LNCAP (cell line): Measurements from ENCODE around the gene GSN.

ENCODE experiments used
- CTCF ChIP-seq: fragments of 450-650 bp; IDR thresholded peaks from 2 replicates; pipeline ENCODE4 v1.5.1; 2017; ENCODE audit warnings: mild to moderate bottlenecking

The GSN gene

DNA sequence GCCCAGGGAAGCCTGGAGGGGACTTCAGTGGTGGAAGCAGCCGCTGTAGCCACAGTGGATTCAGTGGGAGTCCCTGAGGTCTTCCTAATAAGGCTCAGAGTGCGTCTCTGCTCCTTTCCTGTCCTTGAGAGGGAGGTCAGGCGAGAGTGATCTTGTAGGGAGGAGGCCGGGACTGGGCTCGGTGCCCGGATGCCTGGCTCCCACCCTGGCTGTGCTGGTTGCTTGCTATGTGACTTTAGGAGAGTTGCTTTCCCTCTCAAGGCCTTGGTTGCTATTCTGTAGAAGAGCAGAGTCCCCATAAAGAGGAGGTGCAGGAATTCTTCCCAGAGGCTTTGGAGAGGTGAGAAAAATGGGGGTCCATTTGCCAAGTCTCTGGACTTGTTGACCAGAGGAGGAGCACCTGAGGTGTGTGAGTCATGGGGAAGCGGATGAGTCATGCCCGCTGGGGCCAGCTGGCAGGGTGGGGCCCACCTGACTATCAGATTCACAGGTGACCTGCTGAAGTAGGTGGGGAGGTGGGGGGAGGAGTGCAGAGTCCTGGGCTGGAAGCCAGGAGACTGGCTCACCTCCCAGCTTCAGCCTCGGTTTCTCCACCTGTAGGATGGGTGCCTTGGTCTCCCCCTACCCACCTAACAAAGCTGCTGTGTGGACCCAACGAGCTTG is 13.8 kb downstream of the GSN start:
- no peak for TF ChIP-seq CTCF

DNA sequence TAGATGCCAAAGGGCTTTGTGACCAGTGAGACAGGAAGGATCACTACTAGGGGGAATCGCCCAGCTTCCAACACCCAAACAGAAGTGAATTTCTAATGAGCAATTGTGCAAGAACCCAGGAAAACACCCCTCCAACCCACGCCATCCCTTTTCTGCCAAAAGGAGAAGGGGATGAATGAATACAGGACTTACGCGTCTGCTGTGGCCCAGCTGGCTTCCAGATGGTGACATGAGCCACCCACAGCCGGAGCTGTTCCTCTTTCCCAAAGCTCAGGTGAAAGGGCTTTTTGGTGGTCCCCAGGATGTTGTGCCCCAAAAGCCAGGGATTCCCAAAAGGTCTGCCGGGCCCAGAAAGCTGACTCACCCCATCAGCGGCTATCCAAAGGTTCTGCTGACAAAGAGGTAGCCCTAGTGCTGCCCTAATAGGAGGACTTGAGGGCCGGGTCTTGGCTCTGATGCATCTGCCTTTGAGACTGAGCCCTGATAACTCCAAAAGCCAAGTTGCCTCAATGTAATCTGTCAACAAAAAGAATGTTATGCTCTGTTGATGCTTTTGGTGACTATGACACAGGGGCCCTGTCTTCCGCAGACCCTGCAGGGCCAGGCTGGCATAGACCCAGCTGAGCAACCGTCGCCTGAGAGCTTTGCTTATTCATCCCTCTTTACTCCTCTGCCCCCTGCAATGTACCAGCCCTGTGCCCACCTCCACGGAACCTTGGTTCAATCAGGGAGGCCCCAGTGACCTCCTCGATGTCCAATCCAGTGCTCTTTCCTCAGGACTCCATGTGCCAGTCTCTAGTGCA is 14.5 kb downstream of the GSN start:
- TF ChIP-seq CTCF: no peak

DNA sequence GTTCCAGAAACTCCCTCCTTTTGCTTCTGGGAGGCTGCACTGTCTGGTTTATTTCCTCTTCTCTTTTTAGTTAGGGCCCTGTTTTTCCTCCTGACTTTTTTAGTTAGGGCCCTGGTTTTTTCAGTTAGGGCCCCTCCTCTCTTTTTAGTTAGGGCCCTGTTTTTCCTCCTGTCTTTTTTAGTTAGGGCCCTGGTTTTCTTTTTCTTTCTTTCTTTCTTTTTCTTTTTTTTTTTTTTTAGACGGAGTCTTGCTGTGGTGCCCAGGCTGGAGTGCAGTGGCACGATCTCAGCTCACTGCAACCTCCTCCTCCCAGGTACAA is 15.1 kb downstream of the GSN start:
- no peak for TF ChIP-seq CTCF

DNA sequence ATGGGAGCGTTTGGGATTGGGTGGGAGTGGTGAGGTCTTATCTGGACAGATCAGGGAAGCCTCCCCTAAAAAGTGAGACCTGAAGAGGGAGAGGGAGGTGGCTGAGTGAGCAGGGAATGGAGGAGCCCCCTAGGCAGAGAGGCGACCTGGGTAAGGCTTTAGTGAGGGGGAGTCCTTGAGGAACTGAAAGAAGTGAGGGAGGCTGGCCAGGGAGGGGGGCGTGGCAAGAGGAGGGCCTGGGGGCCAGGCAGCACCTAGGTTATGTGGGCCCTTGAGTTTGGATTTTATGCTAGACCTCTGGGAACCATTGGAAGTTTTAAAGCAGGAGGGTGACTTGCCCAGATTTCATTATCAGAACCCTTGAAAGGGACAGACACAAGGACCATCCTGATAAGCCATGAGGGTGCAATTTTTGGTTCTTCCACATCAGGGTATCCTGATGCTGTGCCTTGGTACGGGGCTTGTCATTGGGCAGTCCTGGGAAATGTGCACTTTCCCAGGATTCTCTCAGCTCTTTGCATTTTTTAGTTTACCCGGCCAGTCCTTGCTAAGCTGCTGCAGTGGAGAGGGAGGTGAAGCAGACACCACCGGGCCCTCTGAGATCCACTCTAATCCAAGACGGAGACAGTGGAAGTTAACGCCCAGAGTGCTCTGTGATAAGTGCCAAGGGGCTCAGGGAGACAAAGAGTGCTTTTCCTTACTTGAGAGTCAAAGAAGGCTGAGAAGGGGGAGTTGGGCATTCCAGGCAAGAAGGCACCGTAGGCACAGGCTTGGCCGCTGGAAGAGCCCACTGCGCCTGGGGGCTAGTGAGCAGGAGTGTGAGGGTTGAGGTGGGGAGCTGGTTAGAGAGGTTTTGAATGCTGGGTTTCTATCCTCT is 16.1 kb downstream of the GSN start:
- TF ChIP-seq CTCF: no peak

- TF ChIP-seq CTCF: no peak
Observed at GRCh38 chr9:121284733-121285451, 16.9 kb downstream of the GSN start.

DNA sequence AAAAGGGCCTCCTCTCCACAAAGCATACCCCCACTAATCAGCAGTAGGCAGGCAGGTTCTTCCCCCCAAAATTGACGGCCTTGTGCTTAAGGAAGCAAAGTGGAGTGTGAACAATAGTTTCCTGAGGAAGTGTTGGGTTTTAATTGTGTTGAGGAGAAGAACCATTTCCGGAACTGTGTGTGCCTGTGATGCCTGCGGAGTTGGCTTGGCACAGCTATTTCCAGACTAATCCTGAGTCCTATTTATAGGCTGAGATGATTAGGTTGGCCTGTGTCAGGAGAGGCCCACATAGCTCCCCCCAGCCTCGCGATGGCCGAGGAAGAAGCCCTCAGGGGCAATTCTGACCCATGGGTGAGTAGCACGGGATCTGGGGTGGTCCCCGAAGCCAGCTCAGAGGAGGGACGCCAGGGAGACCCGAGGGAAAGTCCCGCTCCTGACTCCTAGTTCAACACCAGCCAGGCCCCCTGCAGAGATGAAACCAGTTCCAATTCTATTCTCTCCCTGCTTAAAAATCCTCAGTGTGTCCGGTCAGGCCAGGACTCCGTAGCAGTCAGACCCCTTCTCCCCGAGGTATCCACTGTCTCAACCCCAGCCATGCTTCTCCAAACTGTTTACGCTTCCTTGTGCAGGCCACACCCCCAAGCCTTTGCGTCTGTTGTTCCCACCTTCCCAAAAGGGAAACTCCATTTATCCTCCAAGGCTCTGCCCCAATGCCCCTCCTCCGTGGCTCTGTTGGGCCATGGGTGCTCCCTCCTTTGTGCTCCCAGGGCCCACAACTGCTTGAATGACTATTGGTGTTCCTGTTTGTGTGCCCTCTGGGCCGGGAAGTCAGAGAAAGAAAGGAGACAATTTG is 18.1 kb downstream of the GSN start:
- TF ChIP-seq CTCF: no peak

DNA sequence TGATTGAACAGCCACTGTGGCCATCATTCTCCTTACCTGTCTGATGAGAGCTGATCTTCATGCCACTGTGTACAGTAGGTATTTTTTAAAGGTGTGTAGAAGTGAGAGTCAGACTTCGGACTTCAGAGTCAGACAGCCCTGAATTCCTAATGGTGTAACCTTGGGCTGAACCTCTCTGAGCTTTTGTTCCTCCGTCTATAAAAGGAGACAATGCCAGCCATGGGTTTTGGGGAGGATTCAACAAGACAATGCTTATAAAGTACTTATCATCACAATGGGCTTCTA is 18.7 kb downstream of the GSN start:
- TF ChIP-seq CTCF: no peak
